ENCODE measurements around the gene KCNAB2.
A peak's percentile ranks its signal among the peaks of the same experiment; 100 is the strongest.

KCNAB2 gene

DNA sequence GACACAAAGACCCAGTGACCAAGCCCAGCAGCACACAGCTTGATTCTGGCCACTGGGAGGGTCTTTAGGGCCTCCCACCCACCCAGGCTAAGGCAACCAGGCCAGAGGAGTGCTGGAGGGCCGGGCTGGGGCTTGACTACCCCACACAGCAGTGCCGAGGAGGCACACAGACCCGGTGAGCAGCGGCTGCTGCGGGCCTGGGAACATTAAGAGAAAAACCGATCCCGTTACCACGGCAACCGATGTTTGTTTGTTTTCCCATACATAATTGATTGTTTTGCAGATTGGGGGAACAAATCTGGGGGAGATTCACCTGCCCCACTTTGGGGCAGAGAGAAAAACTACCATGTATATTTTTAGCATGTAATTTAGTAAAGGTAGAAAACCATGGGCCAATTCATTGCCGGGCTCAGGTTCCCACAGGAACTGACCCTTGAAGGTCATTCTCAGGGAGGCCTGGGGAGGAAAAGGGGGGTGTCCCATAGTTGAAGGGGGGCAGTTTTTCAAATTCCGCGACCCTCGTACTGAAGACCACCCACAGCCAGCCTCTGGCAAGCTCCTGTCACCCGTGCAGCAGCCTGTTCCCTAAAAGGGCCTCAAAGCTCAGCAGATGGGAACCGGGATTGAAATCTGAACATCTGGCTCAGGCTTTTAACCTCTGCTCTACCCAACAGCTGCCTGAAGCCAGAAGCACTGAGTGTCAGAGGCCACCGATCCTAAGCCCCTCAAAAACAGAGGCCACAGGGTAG, 99.1 kb downstream of the KCNAB2 start:
- TF ChIP-seq, protein P1, sequence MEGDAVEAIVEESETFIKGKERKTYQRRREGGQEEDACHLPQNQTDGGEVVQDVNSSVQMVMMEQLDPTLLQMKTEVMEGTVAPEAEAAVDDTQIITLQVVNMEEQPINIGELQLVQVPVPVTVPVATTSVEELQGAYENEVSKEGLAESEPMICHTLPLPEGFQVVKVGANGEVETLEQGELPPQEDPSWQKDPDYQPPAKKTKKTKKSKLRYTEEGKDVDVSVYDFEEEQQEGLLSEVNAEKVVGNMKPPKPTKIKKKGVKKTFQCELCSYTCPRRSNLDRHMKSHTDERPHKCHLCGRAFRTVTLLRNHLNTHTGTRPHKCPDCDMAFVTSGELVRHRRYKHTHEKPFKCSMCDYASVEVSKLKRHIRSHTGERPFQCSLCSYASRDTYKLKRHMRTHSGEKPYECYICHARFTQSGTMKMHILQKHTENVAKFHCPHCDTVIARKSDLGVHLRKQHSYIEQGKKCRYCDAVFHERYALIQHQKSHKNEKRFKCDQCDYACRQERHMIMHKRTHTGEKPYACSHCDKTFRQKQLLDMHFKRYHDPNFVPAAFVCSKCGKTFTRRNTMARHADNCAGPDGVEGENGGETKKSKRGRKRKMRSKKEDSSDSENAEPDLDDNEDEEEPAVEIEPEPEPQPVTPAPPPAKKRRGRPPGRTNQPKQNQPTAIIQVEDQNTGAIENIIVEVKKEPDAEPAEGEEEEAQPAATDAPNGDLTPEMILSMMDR (conservative IDR thresholded peaks at IDR 0.05; ENCODE audit: control insufficient read depth, insufficient read depth, low read depth, low read length): no peak
- no peak overlapping the region for H3K4me3 ChIP-seq (ENCODE audit: control insufficient read depth, low read depth, low read length)

DNA sequence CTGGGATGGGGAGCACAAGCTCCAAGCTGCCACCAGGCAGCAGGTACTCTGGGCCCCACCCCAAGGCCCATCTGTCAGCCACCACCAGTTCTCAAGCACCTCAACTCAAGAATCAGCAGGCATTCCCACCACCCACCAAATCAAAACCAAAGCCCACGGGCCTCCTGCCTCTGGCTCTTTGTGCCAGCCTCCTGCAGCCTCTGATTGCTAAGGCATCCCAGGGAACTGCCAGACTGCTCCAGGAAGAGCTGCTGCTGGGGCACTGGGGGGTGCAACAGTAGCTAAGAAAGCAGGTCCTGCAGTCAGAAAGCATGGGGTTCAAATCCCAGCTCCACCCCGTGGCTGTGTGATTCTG, 99.7 kb downstream of the KCNAB2 start:
- DNase-seq (ENCODE audit: low read depth): no peak
- TF ChIP-seq, protein P1 (conservative IDR thresholded peaks at IDR 0.05; ENCODE audit: control insufficient read depth, insufficient read depth, low read depth, low read length): no peak
- H3K4me3 ChIP-seq (ENCODE audit: control insufficient read depth, low read depth, low read length): no peak overlapping the region

More for the DNA sequence above, 99.1 kb downstream of the KCNAB2 start:
- no peak for DNase-seq (ENCODE audit: low read depth)

DNA sequence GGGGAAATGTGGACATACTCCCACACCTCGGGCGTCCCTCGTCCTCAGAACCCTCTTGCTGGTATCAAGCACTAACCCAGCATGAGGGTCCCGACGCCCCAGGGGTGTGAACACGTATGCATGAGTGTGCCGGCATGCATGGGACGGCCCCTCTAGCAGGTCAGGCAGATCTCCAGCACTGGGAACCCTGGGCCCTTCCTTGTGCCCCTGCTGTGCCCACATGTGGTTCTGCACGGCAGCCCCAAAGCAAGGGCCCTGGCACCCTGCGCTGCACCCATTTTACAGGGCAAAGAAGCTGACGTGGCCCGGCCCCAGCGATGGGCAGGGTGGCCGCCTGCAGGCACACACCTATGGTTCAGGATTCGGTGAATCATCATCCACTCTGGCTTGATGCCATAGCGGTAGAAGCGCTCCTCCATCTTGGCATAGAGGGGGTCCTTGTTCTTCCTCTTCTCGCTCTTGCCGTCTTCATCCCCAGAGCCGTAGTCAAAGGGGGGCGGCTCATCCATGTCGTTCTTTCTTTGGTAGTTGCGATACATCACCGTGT, 100.2 kb downstream of the KCNAB2 start:
- TF ChIP-seq, protein P1 (conservative IDR thresholded peaks at IDR 0.05; ENCODE audit: control insufficient read depth, insufficient read depth, low read depth, low read length): no peak
- no peak for DNase-seq (ENCODE audit: low read depth)
- H3K4me3 ChIP-seq (ENCODE audit: control insufficient read depth, low read depth, low read length): no peak overlapping the region

DNA sequence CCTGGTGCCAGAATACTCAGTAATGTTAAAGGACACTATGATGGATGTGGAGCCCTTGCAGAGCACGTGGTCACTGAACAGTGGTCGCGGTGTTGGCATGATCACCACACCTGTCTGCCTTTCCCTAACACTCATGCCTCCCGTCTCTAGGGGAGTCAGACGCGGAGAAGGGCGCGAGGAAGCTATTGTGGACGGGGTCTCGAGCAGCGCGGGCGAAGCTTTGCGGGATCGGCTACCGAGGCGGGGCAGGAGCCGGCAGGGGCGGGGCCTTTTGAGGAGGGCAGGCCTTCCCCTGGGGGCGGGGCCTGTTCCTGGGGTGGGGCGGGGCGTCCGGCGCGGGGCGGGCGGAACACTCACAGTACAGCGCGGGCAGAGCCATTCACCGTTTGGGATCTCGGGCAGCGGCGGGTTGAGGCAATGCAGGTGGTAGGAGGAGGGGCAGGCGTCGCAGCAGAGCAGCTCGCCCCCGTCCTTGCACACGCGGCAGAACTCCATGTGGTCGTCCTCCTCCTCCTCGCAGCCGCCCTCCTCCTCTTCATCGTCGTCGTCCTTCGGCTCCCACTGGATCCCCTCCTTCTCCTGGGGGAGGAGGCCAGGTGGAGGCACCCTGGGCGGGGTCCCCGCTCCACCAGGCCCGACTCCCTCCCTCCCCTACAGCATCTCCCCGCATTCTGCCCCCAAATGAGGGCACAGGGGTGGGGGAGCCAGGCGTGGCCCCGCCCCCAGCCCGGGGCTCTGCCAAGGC, 103.0 kb downstream of the KCNAB2 start:
- no peak overlapping the region for H3K4me3 ChIP-seq (ENCODE audit: control insufficient read depth, low read depth, low read length)
- TF ChIP-seq, protein P1 (conservative IDR thresholded peaks at IDR 0.05; ENCODE audit: control insufficient read depth, insufficient read depth, low read depth, low read length): no peak
- DNase-seq (ENCODE audit: low read depth): peak; percentile 8

DNA sequence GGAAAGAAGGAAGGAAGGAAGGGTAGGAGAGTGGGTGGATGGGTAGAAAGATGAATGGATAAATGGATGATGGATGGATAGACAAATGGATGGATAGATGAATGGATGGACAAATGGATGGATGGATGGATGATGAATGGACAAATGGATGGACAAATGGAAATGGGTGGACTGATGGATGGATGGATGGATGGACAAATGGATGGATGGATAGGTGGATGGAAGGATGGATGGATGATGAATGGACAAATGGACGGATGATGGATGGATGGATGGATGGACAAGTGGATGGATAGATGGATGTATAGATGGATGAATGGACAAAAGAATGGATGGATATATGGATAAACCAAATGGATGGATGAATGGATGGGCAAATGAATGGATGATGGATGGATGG, 103.9 kb downstream of the KCNAB2 start:
- TF ChIP-seq, protein P1 (conservative IDR thresholded peaks at IDR 0.05; ENCODE audit: control insufficient read depth, insufficient read depth, low read depth, low read length): no peak
- no peak overlapping the region for H3K4me3 ChIP-seq (ENCODE audit: control insufficient read depth, low read depth, low read length)
- DNase-seq (ENCODE audit: low read depth): no peak

DNA sequence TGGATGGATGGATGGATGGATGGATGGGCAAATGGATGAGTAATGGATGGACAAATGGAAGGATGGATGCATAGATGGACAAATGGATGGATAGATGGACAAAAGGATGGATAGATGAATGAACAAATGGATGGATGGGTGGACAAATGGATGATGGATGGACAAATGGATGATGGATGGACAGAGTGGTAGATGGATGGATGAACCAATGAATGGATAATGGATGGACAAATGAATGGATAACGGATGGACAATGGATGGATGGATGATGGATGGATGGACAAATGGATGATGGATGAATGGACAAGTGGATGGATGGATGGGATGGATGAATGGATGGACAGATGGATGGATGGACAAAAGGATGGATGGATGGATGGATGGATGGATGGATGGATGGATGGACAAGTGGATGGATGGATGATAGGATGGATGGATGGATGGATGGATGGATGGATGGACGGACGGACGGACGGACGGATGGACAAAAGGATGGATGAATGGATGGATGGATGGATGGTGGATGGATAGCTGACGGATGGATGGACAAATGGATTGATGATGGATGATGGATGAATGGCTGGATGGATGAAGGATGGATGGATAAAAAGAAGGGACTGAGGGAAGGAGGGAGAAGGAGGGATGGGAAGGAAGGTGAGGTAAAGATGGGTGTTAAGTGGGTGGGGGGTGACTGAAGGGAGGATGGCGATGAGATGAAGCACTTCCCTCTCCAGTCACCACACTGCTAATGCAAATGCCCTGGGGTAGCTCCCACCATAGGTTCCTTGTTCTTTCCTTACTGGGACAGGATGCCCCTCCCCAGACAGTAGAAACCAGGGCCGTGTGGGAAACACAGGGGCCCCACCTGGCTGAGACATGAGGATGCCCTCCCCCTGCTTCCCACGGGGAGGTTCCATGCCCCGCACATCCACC, 104.6 kb downstream of the KCNAB2 start:
- TF ChIP-seq, protein P1 (conservative IDR thresholded peaks at IDR 0.05; ENCODE audit: control insufficient read depth, insufficient read depth, low read depth, low read length): no peak
- no peak for DNase-seq (ENCODE audit: low read depth)
- H3K4me3 ChIP-seq (ENCODE audit: control insufficient read depth, low read depth, low read length): no peak overlapping the region
